Measurements from ENCODE around the gene KRTAP10-12.

Gene KRTAP10-12

GRCh38 chr21:44710756-44711326 lies 13.9 kb downstream of the KRTAP10-12 start:
- in situ Hi-C loops (cut with MboI; ENCODE audit: low sequenced_read_pairs): no loop called here

DNA sequence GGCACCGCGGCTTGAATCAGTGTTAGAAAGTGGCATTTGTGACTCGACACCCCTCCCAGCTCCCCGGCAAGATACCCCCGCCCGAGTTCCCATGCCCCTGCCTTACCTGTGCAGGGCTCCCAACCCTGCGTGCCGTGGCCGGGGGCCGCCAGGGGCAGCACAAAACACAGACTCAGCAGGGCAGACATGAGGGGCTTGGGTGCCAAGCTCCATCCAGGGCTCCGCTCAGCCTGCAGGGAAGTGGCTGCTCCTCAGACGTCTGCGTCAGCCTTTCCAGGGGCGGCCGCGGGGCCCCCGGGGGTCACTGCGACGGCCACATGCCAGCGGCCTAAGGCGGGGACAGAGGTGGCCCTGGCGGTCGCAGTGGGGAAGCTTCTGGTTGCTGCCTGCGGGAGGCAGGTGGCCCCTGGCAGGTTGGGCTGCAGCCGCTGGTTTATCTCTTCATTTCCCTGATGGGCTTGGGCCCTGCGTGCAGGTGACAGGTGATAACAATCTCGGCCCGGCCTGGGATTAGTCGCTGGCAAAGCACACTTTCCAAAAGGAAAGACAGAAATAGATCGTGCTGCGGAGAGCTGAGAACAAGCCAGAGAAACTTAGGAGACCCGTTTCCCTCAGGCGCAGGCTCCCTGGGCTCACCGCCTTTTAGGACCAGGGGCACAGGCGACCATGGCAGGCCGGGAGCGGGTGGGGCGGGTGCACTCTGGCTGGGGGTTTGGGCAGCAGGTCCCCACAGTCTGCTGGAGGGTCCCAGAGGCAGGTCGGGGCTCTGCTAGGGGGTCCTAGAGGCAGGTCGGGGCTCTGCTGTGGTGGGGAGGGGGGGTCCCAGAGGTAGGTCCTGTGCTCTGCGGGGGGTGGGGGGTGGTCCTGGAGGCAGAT lies 14.6 kb downstream of the KRTAP10-12 start, which contains the start of gene TSPEAR:
Gene TSPEAR, minus strand, starts transcription at position 246 of the 876 bp plus-strand sequence. Its CDS starts 58 bp downstream, at position 188.
- in situ Hi-C loops (cut with MboI; ENCODE audit: low sequenced_read_pairs): no loop called here

GRCh38 chr21:44712203-44713028 lies 15.4 kb downstream of the KRTAP10-12 start:
- in situ Hi-C loops (cut with MboI; ENCODE audit: low sequenced_read_pairs): no loop called here

DNA sequence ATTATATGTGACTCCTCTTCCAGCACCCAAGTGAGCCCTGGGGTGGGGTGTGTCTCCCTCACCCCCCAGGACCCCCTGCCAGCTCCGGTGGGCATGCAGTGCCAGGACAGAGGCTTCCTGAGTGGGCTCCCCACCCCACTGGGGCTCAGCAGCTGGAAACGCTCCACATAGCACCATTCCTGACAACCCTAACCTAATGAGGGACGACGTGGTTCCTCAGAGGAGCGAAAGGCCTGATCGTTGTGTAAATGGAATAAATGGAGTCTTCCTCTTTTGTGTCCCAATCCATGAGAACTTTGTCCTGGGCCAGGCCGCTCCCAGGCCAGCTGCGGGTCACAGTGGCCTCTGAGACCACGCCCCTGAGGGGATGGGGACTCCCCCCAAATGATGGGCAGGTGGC lies 16.2 kb downstream of the KRTAP10-12 start:
- in situ Hi-C loops (cut with MboI; ENCODE audit: low sequenced_read_pairs): no loop called here

DNA sequence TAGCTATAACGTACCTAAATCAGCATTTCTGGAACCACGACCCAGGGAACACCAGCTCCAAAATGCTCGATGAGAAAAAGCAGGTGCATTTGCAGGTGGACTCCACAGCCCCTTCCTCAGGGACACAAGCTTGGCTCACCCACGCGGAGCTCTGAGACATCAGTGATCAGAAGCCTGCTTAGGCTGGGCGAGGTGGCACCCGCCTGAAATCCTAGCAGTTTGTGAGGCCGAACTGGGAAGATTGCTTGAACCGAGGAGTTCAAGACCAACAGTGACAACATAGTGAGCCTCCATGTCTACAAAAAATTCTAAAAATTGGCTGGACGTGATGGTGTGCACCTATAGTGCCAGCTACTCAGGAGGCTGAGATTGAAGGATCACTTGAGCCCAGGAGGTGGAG lies 16.9 kb downstream of the KRTAP10-12 start:
- in situ Hi-C loops (cut with MboI; ENCODE audit: low sequenced_read_pairs): no loop called here

DNA sequence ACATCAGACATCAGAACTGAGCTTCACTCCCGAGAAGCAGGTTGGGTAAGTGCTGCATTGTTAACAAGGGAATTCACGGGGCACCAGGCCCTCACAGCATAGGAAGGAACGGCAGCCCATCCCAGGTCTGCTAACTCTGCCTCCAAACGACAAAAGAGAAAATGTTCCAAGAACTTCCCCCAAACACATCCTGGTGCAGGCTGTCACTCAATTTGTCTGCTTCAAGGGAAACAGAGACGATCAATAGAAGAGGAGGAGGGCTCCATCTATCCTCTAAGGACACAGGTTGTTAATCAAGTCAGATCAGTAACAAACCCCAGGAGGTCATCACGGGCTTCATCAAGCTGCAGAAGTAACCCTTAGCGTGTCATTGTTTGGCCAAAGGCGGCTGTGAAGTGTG lies 17.9 kb downstream of the KRTAP10-12 start:
- in situ Hi-C loops (cut with MboI; ENCODE audit: low sequenced_read_pairs): no loop called here

DNA sequence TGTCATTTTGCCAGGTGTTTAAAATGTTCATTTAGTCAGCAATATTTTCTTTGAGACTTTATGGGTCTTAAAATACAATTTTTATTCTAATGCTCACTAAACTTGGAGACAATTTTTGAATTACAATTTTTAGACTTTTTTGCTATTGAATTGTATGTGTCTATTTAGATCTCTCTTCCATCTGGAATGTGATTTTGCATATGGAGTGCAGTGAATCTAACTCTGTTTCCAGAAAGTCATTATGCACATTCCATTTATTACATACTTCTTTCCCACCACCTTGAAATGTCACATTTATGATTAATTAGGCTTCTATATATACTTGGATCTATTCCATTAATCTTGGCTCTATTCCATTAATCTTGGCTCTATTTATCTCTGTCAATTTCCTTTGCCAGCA lies 20.0 kb downstream of the KRTAP10-12 start:
- in situ Hi-C loops (cut with MboI; ENCODE audit: low sequenced_read_pairs): no loop called here

DNA sequence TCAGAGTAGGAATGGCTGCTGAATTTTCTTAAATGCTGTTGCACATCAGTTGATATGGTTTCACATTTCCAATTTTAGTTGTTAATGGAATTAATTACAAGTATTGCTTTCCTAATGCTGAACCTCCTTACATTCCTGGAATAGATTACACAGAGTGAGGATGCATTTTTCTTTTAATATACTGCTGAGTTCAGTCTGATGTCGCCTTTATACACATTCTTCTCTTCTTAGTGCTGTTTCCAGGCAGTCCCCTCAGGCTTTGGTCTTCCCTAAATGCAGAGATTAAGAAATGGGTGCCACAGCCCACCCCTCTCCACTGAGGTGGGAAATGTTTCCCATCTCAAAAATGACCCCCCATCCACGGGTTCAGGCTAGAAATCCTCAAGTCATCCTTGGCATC lies 21.1 kb downstream of the KRTAP10-12 start:
- in situ Hi-C loops (cut with MboI; ENCODE audit: low sequenced_read_pairs): no loop called here

GRCh38 chr21:44718571-44718970 lies 21.6 kb downstream of the KRTAP10-12 start:
- in situ Hi-C loops (cut with MboI; ENCODE audit: low sequenced_read_pairs): no loop called here

DNA sequence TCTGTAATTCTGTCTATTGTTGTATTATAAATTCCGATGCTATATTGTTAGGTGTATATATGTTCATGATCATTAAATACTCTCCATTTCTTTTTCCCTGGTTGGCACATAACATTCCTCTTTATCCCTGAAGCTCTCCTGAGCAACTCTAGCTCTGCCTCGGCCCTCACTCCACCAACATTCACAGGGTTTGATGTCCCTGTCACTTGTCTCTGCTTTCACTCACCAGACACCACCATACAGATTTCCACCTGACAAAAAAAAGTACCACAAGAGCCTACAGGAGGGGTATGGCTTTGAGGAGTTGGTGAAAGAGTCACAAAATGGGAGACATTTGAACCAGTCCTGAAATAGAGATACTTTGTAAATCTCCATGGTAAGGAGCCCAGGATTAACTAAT lies 23.2 kb downstream of the KRTAP10-12 start:
- in situ Hi-C loops (cut with MboI; ENCODE audit: low sequenced_read_pairs): no loop called here

GRCh38 chr21:44722731-44723130 lies 25.8 kb downstream of the KRTAP10-12 start:
- in situ Hi-C loops (cut with MboI; ENCODE audit: low sequenced_read_pairs): no loop called here

- in situ Hi-C loops (cut with MboI; ENCODE audit: low sequenced_read_pairs): no loop called here
Measured at GRCh38 chr21:44723177-44724131, 26.5 kb downstream of the KRTAP10-12 start.

- in situ Hi-C loops (cut with MboI; ENCODE audit: low sequenced_read_pairs): no loop called here
Measured at GRCh38 chr21:44724196-44724595, 27.2 kb downstream of the KRTAP10-12 start.

GRCh38 chr21:44724926-44725325 lies 28.0 kb downstream of the KRTAP10-12 start:
- in situ Hi-C loops (cut with MboI; ENCODE audit: low sequenced_read_pairs): no loop called here

DNA sequence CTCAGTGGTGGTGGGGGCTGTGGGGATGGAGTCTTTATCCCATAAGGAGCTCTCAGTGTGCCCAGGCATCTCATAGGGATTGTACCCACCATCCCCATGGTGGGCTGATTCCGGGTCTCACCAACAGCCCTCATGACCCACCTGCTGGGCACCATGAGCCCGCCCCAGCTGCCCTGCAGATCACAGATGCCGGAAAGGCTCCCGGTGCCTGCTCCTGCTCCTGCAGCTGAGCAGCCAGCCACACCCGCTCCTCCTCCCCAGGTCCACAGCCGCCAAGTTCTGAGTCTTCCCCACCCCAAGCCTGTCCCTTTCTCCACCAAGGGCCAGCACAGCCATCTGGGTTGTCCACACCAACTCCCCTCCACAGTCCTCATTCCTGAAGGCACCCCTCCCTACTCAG lies 29.9 kb downstream of the KRTAP10-12 start:
- in situ Hi-C loops (cut with MboI; ENCODE audit: low sequenced_read_pairs): no loop called here

- in situ Hi-C loops (cut with MboI; ENCODE audit: low sequenced_read_pairs): no loop called here
Measured at GRCh38 chr21:44727321-44727720, 30.3 kb downstream of the KRTAP10-12 start.

DNA sequence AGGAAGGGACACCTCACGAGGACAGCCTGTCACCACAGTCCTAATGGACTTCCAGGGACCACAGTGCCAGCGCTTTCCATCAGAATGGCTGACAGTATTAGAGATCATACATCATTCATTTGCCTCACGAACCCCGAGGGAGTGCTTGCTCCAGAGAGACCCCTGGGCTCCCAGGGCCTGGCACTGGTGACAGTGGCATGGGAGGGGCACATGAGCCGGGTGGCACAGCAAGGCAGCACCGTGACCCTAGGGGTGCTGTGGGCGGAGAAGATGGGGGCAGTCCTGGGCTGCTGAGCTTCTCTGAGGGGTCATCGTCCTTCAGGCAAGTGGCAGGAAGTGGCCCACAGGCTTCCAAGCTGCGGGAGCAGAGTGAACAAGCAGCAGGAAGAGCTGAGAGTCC lies 30.8 kb downstream of the KRTAP10-12 start:
- in situ Hi-C loops (cut with MboI; ENCODE audit: low sequenced_read_pairs): no loop called here

GRCh38 chr21:44728716-44729115 lies 31.7 kb downstream of the KRTAP10-12 start:
- in situ Hi-C loops (cut with MboI; ENCODE audit: low sequenced_read_pairs): no loop called here

GRCh38 chr21:44729336-44730027 lies 32.5 kb downstream of the KRTAP10-12 start:
- in situ Hi-C loops (cut with MboI; ENCODE audit: low sequenced_read_pairs): no loop called here

- in situ Hi-C loops (cut with MboI; ENCODE audit: low sequenced_read_pairs): no loop called here
Measured at GRCh38 chr21:44730028-44730395, 33.0 kb downstream of the KRTAP10-12 start.
